CD4-positive, alpha-beta T cell (primary cell): Measurements from ENCODE around the gene CASS4. TPM values are rescaled to one million over a fixed set of nuclear protein-coding genes. Genes with fewer than 3 reads are reported as not detected.

Experiments
- ATAC-seq: fragments of 200-7000 bp; cut with Tn5 transposase; one replicate; pipeline ENCODE4 v1.10.0; 2022; ENCODE audit warnings: mild to moderate bottlenecking; ENCODE audit not compliant: poor library complexity
- CTCF ChIA-PET: fragments of 350-600 bp; sonication (Branson Sonifier 250); formaldehyde crosslinking; loops from one replicate; lab custom pipeline; 2021; ENCODE audit warnings: antibody characterized with exemption, inconsistent platforms; lab: Charles Lee
- POLR2A ChIA-PET: fragments of 350-600 bp; sonication (Branson Sonifier 250); formaldehyde crosslinking; loops from one replicate; lab custom pipeline; 2021; ENCODE audit warnings: antibody characterized with exemption, inconsistent platforms; lab: Charles Lee
- DNase-seq, 14 experiments: peaks; one replicate each; pipeline ENCODE4 v3.0.0-alpha.2; 2013 to 2020; ENCODE audit warnings: mixed read lengths in 2 of 14
- H3K27ac ChIP-seq, 2 donors: one replicate each; pipeline versions ENCODE4 v1.5.1 to v1.7.0; 2013; ENCODE audit warnings: low read length in 2 of 2, low read depth in 1 of 2, mild to moderate bottlenecking in 1 of 2
- H3K27me3 ChIP-seq, 2 experiments: 1 replicate in 1 of 2; 2 replicates in 1 of 2; pipeline versions ENCODE4 v1.6.1 to v1.7.0; 2013; ENCODE audit warnings: low read length in 2 of 2, control low read depth in 1 of 2, mild to moderate bottlenecking in 1 of 2, moderate library complexity in 1 of 2; ENCODE audit not compliant: insufficient read depth in 2 of 2, control insufficient read depth in 1 of 2
- H3K36me3 ChIP-seq: one replicate; pipeline ENCODE4 v1.6.1; 2013; ENCODE audit warnings: low read length, control low read depth; ENCODE audit not compliant: insufficient read depth
- H3K4me1 ChIP-seq: one replicate; pipeline ENCODE4 v1.6.1; 2013; ENCODE audit warnings: low read length, control low read depth; ENCODE audit not compliant: insufficient read depth
- H3K4me3 ChIP-seq: one replicate; pipeline ENCODE4 v1.5.1; 2013; ENCODE audit warnings: mild to moderate bottlenecking, low read length, moderate library complexity
- H3K9me3 ChIP-seq, 2 experiments: 1 replicate in 1 of 2; 2 replicates in 1 of 2; pipeline versions ENCODE4 v1.6.1 to v1.7.0; 2013; ENCODE audit warnings: low read length in 2 of 2, mild to moderate bottlenecking in 2 of 2, control low read depth in 1 of 2, moderate library complexity in 1 of 2; ENCODE audit not compliant: control insufficient read depth in 1 of 2, insufficient read depth in 1 of 2
- H3K27ac Mint-ChIP-seq: one replicate; pipeline ENCODE4 v1.8.0; 2020; ENCODE audit warnings: mixed read lengths
- H3K27me3 Mint-ChIP-seq: one replicate; pipeline ENCODE4 v1.8.0; 2021; ENCODE audit warnings: mixed read lengths
- H3K36me3 Mint-ChIP-seq: one replicate; pipeline ENCODE4 v1.8.0; 2021; ENCODE audit warnings: low read depth, mixed read lengths
- H3K4me1 Mint-ChIP-seq: one replicate; pipeline ENCODE4 v1.8.0; 2021; ENCODE audit warnings: low read depth, mixed read lengths
- H3K4me3 Mint-ChIP-seq: one replicate; pipeline ENCODE4 v1.8.0; 2020; ENCODE audit warnings: mild to moderate bottlenecking, mixed read lengths
- H3K9me3 Mint-ChIP-seq: one replicate; pipeline ENCODE4 v1.8.0; 2020; ENCODE audit warnings: mixed read lengths
- CTCF ChIP-seq: fragments of 200-600 bp; IDR thresholded peaks from one replicate; pipeline ENCODE4 v1.8.0; 2022; ENCODE audit warnings: antibody characterized with exemption, mild to moderate bottlenecking
- intact Hi-C, 2 experiments: fragments of 100-400 bp; cut with DNase I in 1 of 2; cut with micrococcal nuclease in 1 of 2; formaldehyde crosslinking; loops; one replicate each; pipeline versions ENCODE4 v1.15.1 to v1.9.0; 2023 to 2025; cut with DNase I, micrococcal nuclease
- total RNA-seq, 174 experiments: library from RNA in 2 of 174; stranded (reverse) in 2 of 174; gene quantifications; one replicate each; pipeline ENCODE4 v1.2.3 and lab custom pipeline; 2021 to 2026

Gene CASS4
- total RNA-seq, 2 experiments from 2014 or later = 37.0 to 39.8 TPM

- Histone ChIP-seq H3K27me3 (no peaks in the 10 kb centered on the region), H3K36me3 (peaks cover 6% of the 10 kb centered on the region), H3K27ac (no peak overlapping the region), H3K4me1 (peaks cover 45% of the 10 kb centered on the region), H3K4me3 (no peak overlapping the region), H3K9me3 (no peaks in the 10 kb centered on the region)
- intact Hi-C loops = no loop called here
- Mint-ChIP-seq H3K9me3 (no peaks in the 10 kb centered on the region), H3K4me1 (peaks cover 60% of the 10 kb centered on the region), H3K36me3 (peaks cover 29% of the 10 kb centered on the region), H3K27ac (peak overlapping the region; percentile 9), H3K4me3 (no peak overlapping the region), H3K27me3 (no peaks in the 10 kb centered on the region)
- peak in 2 of 14 experiments; percentile 24 to 46 for DNase-seq
- no peak for ATAC-seq
- ChIA-PET POLR2A (no interaction called here), CTCF (no interaction called here)
- TF ChIP-seq CTCF = no peak
These were observed 53.9 kb downstream of the CASS4 start for GRCh38 chr20:56465997-56466396.

- Mint-ChIP-seq H3K27ac (peak overlapping the region; percentile 98), H3K4me3 (peak overlapping the region; percentile 99), H3K36me3 (peaks cover 38% of the 10 kb centered on the region), H3K27me3 (no peaks in the 10 kb centered on the region), H3K9me3 (no peaks in the 10 kb centered on the region), H3K4me1 (peaks cover 48% of the 10 kb centered on the region)
- ATAC-seq (no peak), DNase-seq (no peak)
- Histone ChIP-seq H3K36me3 (peaks cover 6% of the 10 kb centered on the region), H3K9me3 (no peaks in the 10 kb centered on the region), H3K27me3 (no peaks in the 10 kb centered on the region), H3K27ac (peak overlapping the region; percentile 79 to 90), H3K4me3 (peak overlapping the region; percentile 91), H3K4me1 (peaks cover 40% of the 10 kb centered on the region)
- ChIA-PET POLR2A (interaction anchor here (1.3 to 2.0 kb wide), 6 partner anchors 47 to 109 kb away, joined by 4 to 21 read pairs (median 6); partner anchors contain the start of genes AURKA, CASS4, CSTF1 and FAM210B), CTCF (interaction anchor here (1.0 kb wide), 1 partner anchor 76 kb away, joined by 6 read pairs; the partner anchor contains the start of genes AURKA and CSTF1)
- intact Hi-C loops = loop anchor here (1.0 to 2.0 kb wide), 5 partner anchors 56 to 110 kb away; partner anchors contain the start of genes AURKA (in 1 of the 2), CASS4 (in 1 of the 2), CSTF1 (in 1 of the 2) and FAM210B (in 1 of the 2)
- no peak for TF ChIP-seq CTCF
These were observed 55.9 kb downstream of the CASS4 start for GRCh38 chr20:56467968-56468315.

GRCh38 chr20:56468316-56469076 is 56.4 kb downstream of the CASS4 start, which contains the start of gene RTF2:
RTF2 (plus strand) TSS chr20:56468627; CDS start chr20:56468698, 71 bp downstream.
- ATAC-seq = peak; percentile 97
- peaks cover 43% of the 10 kb centered on the region for H3K4me1 Mint-ChIP-seq
- no peaks in the 10 kb centered on the region for H3K9me3 Mint-ChIP-seq

More at GRCh38 chr20:56468316-56469076, 56.4 kb downstream of the CASS4 start, which contains the start of gene RTF2:
- no peak for TF ChIP-seq CTCF
- Histone ChIP-seq H3K36me3 (peaks cover 11% of the 10 kb centered on the region), H3K27ac (peak within 1 kb of the TSS; percentile 90 to 93), H3K9me3 (no peaks in the 10 kb centered on the region), H3K4me1 (peaks cover 38% of the 10 kb centered on the region), H3K27me3 (no peaks in the 10 kb centered on the region), H3K4me3 (peak within 1 kb of the TSS; percentile 91)
- intact Hi-C loops = loop anchor here (1.0 to 2.0 kb wide), 5 partner anchors 56 to 110 kb away; partner anchors contain the start of genes AURKA (in 1 of the 2), CASS4 (in 1 of the 2), CSTF1 (in 1 of the 2) and FAM210B (in 1 of the 2)
- no peaks in the 10 kb centered on the region for H3K27me3 Mint-ChIP-seq
- CTCF ChIA-PET = interaction anchor here (0.6 to 1.0 kb wide), 3 partner anchors 56 to 76 kb away, joined by 3 to 6 read pairs (median 5); partner anchors contain the start of genes AURKA, CASS4 and CSTF1
- H3K4me3 Mint-ChIP-seq = peak within 1 kb of the TSS; percentile 99
- peak; percentile 91 to 98 (median 94) for DNase-seq
- peaks cover 43% of the 10 kb centered on the region for H3K36me3 Mint-ChIP-seq
- POLR2A ChIA-PET = interaction anchor here (1.3 to 2.0 kb wide), 6 partner anchors 48 to 110 kb away, joined by 4 to 21 read pairs (median 6); partner anchors contain the start of genes AURKA, CASS4, CSTF1 and FAM210B
- H3K27ac Mint-ChIP-seq = peak within 1 kb of the TSS; percentile 98
